HG02610 (cell line): ENCODE results near the gene INSC.

Source experiments
- ATAC-seq: cut with Tn5 transposase; IDR thresholded peaks from one replicate; pipeline ENCODE4 v1.9.1; 2021; ENCODE audit warnings: mild to moderate bottlenecking, moderate library complexity; ENCODE audit not compliant: unreplicated experiment

INSC gene

GRCh38 chr11:15212876-15213275, 98.2 kb downstream of the INSC start:
- no peak for ATAC-seq

DNA sequence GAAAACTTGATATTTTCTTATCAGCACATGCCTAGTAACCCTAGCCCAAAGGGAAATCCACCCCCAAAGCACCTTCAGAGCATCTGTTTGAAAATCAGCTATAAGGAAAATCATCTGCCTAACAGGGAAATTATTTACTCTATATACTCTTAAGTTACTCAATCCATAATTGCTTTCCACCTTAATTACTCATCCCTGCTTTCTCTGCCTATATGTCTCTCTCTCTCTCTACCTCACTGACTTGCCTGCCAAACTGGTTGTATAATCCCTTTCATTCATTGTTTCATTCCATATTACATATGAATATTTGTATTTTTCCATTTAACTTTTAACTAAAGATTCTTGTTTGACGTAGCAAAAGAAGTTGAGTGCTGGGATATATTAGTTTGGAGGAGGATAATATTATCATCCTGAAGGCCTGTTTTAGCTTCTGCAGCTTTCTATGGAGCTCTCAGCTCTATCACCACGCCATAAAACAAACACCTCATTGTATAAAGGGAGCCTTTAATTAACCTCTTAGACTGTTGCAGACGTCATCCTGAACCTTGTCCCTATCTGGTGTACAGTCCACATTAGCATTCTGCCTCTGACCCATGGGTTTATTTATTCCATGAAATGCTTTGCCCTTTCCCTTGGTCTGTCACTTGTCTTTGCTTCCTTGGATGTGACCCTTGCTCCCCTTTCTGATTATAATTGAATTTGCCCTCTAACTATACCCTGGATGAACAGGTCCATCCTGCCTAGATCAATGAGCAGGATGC, 98.9 kb downstream of the INSC start:
- ATAC-seq, result no peak

- no peak for ATAC-seq
Observed at GRCh38 chr11:15215005-15215404, 100.3 kb downstream of the INSC start.

DNA sequence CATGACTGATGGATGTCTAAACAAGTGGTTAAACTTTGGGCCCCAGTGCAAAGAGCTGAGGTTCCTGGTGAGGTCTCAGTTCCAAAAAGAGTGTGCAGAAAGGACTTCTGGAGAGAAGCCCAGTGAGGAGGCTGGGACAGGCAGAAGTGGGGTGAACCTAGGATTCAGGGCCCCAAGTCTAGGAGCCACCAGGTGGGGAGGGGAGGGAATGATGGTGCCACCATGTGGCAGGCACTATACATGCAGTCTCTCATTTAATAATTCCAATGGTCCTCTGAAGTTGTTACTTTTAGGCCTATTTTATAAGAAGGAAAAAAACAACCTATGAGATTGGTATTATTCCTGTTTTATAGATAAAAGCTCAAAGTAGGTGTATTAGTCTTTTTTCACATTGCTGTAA, 102.0 kb downstream of the INSC start:
- ATAC-seq, result peak; percentile 51

DNA sequence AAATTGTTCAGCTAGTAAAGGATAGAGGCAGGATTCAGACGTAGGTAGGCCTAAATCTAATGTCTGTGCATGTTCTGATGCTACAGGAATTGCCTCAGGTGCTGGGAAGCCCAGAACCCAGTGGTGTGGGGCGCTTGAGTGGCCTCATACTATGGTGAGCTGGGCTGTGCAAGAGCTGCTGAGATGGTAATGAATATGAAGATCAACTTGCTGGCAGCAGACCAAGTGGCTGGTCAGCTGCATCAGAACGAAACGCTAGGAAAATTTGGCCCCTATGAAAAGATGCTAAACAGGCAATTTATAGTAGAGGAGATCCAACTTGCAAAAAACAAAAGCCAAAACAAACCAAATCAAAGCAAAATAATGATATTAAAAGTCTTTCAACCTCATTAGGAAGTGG, 102.7 kb downstream of the INSC start:
- no peak for ATAC-seq

- no peak for ATAC-seq
Observed at GRCh38 chr11:15222777-15223176, 108.1 kb downstream of the INSC start.

DNA sequence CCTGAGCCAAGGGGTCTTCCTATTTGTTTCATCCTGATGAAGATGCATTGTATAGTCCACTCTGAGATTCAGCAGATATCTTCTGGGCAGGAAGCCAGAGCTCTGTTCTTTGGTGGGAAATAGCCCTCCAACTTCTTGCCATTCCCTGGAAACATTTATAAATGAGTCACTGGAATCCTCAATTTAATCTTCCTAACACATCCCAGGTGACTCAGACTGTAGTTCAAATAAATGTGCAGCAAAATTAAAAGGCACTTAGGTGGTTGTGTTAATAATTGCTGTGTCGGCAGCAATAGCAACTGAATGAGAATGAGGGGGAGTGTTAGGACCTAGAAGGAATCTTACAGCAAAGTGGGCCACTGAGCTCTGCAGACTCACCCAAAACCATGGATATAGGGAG, 108.6 kb downstream of the INSC start:
- no peak for ATAC-seq

GRCh38 chr11:15224466-15224865, 109.7 kb downstream of the INSC start:
- ATAC-seq, result no peak

GRCh38 chr11:15227011-15227410, 112.3 kb downstream of the INSC start:
- ATAC-seq, result no peak

GRCh38 chr11:15228331-15228849, 113.7 kb downstream of the INSC start:
- ATAC-seq, result no peak

DNA sequence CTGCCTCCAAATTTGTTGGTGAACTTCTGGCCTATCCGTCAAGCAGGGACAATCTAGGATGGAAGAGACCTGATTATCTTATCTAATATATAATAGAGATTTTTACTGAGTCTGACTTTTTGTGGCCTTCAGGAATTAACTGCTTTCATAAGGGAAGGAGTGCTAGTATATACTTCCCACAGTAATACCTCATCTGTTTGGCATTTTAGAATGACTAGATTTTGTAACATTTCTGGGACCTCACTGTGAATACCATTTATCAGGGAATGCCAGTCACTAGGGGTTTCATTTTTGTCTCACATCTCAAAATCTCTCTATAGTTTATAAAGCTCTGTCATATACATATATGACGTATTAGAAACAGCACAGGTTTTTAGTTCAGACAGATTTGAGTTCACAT, 114.3 kb downstream of the INSC start:
- ATAC-seq, result no peak

- no peak for ATAC-seq
Observed at GRCh38 chr11:15232496-15232895, 117.8 kb downstream of the INSC start.

- ATAC-seq, result no peak
Observed at GRCh38 chr11:15233371-15234165, 118.8 kb downstream of the INSC start.

DNA sequence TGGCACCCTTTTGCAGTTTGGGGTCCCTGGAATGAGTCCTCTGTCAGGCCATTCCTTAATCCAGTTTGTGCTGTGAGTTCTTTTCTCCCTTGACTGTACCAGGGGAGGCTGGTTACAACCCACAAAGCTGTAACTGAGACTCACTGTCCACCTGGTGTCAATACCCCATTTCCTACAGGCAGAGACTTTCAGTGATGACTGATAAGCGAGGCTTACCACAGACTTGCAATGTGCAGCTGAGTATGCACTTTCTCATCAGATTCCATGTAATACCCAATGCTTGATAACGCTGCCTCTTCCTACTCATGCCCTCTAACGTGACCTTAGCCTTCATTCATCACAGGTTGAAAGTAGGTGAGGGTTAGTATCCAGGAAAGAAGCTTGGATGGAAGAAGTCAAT, 120.1 kb downstream of the INSC start:
- ATAC-seq, result no peak

DNA sequence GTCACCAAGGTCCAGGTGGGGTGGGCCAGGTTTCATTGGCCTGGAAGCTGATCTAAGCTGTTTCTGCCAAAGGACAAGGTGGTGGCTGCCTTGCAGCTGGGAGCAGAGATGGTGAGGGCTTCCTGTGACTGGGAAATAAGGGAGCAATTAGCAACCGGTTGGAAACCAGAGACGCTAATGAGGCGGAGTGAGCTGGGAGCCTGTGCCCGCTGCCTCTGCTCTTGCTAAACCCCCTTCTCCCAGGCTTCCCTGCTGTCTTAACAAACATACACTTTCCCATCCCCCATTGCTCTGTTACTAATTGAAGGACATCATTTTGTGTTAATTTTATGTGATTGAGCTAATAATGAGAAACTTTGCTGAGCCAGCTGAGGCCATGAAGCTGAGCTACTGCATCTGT, 121.8 kb downstream of the INSC start:
- no peak for ATAC-seq

DNA sequence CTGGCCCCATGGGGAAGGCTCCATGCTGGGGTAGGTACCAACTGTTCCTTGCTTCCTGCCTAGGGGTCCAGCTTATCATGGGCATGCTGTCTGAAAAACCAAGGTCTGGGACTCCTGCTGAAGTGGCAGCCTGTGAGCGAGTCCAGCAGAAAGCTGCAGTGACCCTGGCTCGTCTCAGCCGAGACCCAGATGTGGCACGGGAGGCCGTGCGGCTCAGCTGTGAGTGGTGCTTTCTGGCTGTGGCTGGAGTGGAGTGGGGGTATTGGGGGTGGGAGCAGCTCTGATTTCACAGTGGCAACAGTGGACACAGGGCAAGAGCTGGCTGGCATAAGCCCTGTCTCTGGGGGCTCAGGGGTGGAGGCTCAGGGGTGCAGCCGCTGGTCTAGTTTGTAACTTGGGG, 124.1 kb downstream of the INSC start:
- ATAC-seq, result no peak

GRCh38 chr11:15248749-15249148, 134.0 kb downstream of the INSC start:
- ATAC-seq, result no peak

DNA sequence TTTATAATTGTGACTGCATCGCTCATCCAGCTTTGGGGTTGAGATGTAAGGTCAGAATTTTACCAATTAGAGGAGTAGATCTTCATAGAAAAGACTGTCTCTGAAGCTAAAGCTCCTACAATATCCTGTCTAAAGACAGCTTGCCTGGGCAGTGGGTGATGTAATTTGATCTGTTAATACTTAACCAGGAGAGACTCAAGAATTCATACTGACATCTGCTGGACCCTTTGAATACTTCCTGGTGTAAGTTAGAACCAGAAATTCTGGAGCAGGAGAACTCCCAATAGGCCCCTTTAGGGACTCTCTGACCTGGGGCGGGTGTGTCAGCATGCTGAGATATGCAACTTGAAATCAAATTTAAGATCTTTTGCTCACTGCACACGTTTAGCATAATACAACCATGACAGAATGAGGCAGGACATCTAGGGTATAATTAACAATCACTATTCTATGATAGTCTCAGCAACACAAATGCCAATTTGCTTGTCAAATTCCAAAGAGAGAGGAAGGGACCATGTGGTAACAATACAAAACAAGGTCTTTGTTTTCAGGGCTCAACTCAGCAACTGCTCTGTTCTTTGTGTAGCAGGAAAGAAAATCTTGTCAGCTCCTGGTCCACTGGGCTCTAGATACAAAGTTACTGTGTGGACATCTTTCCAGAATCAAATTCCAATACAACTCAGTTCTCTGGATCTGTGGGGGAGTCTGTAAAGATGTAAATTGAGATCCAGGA, 143.9 kb downstream of the INSC start:
- ATAC-seq, result no peak

DNA sequence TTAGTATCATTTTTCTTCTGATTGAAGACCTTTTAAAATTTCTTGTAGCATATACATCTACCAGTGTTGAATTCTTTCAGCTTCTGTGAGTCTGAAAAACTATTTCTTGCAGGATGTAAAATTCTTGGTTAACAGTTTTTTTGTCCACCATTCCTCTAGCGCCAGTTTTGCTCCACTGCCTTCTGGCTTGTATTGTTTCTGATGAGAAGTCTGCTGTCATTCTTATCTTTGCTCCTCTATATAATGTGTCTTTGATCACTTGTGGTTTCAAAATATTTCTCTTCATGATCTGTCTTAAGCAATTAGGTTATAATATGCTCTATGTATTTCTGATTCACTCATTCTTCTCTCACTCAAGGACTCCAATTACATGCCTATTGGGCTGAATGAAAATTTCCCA, 152.3 kb downstream of the INSC start:
- no peak for ATAC-seq

DNA sequence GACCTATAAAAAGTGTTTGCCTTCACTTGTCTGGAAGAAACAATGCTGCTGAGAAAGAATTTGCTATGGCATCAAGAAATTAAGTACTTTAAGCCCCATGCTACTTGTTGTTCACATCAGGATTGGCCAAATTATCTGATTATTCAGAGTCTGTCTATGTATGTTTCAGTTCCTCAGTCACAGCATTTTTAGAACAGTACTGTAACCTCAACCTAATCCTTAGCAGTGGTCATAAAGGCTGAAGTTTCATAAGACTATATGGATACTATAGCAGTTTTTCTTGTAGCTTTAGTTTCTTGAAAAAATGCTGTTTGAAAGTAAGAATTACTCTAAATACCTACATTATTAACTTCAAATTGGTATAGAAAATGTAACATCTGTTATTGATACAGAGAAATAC, 153.9 kb downstream of the INSC start:
- ATAC-seq, result no peak

- ATAC-seq, result no peak
Observed at GRCh38 chr11:15275141-15275540, 160.4 kb downstream of the INSC start.

DNA sequence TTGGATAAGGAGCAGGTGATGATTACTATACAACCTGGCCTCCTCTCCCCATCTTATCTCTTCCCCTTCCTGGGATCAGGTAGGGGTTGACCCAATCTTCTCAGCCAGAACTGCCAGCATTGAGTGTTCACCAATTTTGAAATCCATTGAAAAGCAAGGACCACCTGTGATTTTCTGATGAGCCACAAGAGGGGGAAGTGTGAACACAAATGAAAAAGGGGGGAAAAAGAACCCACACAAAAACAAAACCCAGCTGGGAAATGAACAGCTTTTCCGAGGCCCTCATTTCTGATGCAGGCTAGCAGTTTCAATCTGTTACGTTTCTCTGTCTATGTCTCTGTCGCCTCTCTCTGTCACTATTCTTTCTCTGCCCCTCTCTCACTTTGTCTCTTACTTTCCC, 161.9 kb downstream of the INSC start:
- ATAC-seq, result no peak
